ENCODE measurements around the gene DMD. TPM values are rescaled to one million over a fixed set of nuclear protein-coding genes. Genes with fewer than 3 reads are reported as not detected.

DMD gene
- total and polyA plus RNA-seq, 2 donors from 2014 or later, result 4.2 to 17.9 TPM

- intact Hi-C loops (cut with DNase I), result no loop called here
- Histone ChIP-seq H3K27me3 (ENCODE audit: control insufficient read depth, insufficient read depth, low read length) (no peaks in the 10 kb centered on the region), H3K4me1 (ENCODE audit: control insufficient read depth in 2 of 3, insufficient read depth in 2 of 3, low read depth in 1 of 3, low read length in 3 of 3) (no peaks in the 10 kb centered on the region), H3K9ac (ENCODE audit: low read length in 3 of 3) (no peak overlapping the region), H3K9me3 (ENCODE audit: control insufficient read depth in 2 of 3, insufficient read depth in 1 of 3, low read length in 3 of 3) (no peaks in the 10 kb centered on the region), H3K27ac (ENCODE audit: low read depth in 2 of 2, low read length in 2 of 2) (no peak overlapping the region), H3K4me3 (ENCODE audit: low read length in 3 of 3) (no peak overlapping the region), H3K36me3 (ENCODE audit: control insufficient read depth in 2 of 3, insufficient read depth in 3 of 3, low read length in 3 of 3) (no peaks in the 10 kb centered on the region)
- TF ChIP-seq CTCF (IDR thresholded peaks at IDR 0.05; ENCODE audit: borderline replicate concordance, extremely low read depth, insufficient read depth), result no peak
- no peak for FAIRE-seq
- no peak for DNase-seq
Observed at GRCh38 chrX:31600823-31601222, 1610.5 kb downstream of the DMD start.

GRCh38 chrX:31593353-31593752, 1618.0 kb downstream of the DMD start:
- Histone ChIP-seq H3K36me3 (ENCODE audit: control insufficient read depth in 2 of 3, insufficient read depth in 3 of 3, low read length in 3 of 3) (no peaks in the 10 kb centered on the region), H3K27me3 (ENCODE audit: control insufficient read depth, insufficient read depth, low read length) (no peaks in the 10 kb centered on the region), H3K4me3 (ENCODE audit: low read length in 3 of 3) (no peak overlapping the region), H3K9ac (ENCODE audit: low read length in 3 of 3) (no peak overlapping the region), H3K9me3 (ENCODE audit: control insufficient read depth in 2 of 3, insufficient read depth in 1 of 3, low read length in 3 of 3) (no peaks in the 10 kb centered on the region), H3K4me1 (ENCODE audit: control insufficient read depth in 2 of 3, insufficient read depth in 2 of 3, low read depth in 1 of 3, low read length in 3 of 3) (no peaks in the 10 kb centered on the region), H3K27ac (ENCODE audit: low read depth in 2 of 2, low read length in 2 of 2) (no peak overlapping the region)
- DNase-seq, result no peak
- no peak for TF ChIP-seq CTCF (IDR thresholded peaks at IDR 0.05; ENCODE audit: borderline replicate concordance, extremely low read depth, insufficient read depth)
- intact Hi-C loops (cut with DNase I), result no loop called here
- no peak for FAIRE-seq

- Histone ChIP-seq H3K9ac (ENCODE audit: low read length in 3 of 3) (no peak overlapping the region), H3K9me3 (ENCODE audit: control insufficient read depth in 2 of 3, insufficient read depth in 1 of 3, low read length in 3 of 3) (no peaks in the 10 kb centered on the region), H3K4me1 (ENCODE audit: control insufficient read depth in 2 of 3, insufficient read depth in 2 of 3, low read depth in 1 of 3, low read length in 3 of 3) (no peaks in the 10 kb centered on the region), H3K27me3 (ENCODE audit: control insufficient read depth, insufficient read depth, low read length) (no peaks in the 10 kb centered on the region), H3K27ac (ENCODE audit: low read depth in 2 of 2, low read length in 2 of 2) (no peak overlapping the region), H3K36me3 (ENCODE audit: control insufficient read depth in 2 of 3, insufficient read depth in 3 of 3, low read length in 3 of 3) (no peaks in the 10 kb centered on the region), H3K4me3 (ENCODE audit: low read length in 3 of 3) (no peak overlapping the region)
- TF ChIP-seq CTCF (IDR thresholded peaks at IDR 0.05; ENCODE audit: borderline replicate concordance, extremely low read depth, insufficient read depth), result no peak
- DNase-seq (no peak), FAIRE-seq (no peak)
- intact Hi-C loops (cut with DNase I), result no loop called here
Observed at GRCh38 chrX:31591355-31591754, 1620.0 kb downstream of the DMD start.

GRCh38 chrX:31590581-31591114, 1620.7 kb downstream of the DMD start:
- FAIRE-seq (no peak), DNase-seq (peak in 2 of 5 donors; percentile 9 to 37)
- no peak for TF ChIP-seq CTCF (IDR thresholded peaks at IDR 0.05; ENCODE audit: borderline replicate concordance, extremely low read depth, insufficient read depth)
- Histone ChIP-seq H3K27ac (ENCODE audit: low read depth in 2 of 2, low read length in 2 of 2) (no peak overlapping the region), H3K9me3 (ENCODE audit: control insufficient read depth in 2 of 3, insufficient read depth in 1 of 3, low read length in 3 of 3) (no peaks in the 10 kb centered on the region), H3K27me3 (ENCODE audit: control insufficient read depth, insufficient read depth, low read length) (no peaks in the 10 kb centered on the region), H3K9ac (ENCODE audit: low read length in 3 of 3) (no peak overlapping the region), H3K4me1 (ENCODE audit: control insufficient read depth in 2 of 3, insufficient read depth in 2 of 3, low read depth in 1 of 3, low read length in 3 of 3) (no peaks in the 10 kb centered on the region), H3K4me3 (ENCODE audit: low read length in 3 of 3) (no peak overlapping the region), H3K36me3 (ENCODE audit: control insufficient read depth in 2 of 3, insufficient read depth in 3 of 3, low read length in 3 of 3) (no peaks in the 10 kb centered on the region)
- intact Hi-C loops (cut with DNase I), result no loop called here

All from kidney (tissue), 14 donors.